HTERT RPE-1 (cell line): ENCODE results near the gene FGA.

Experiments used
- in situ Hi-C: fragments of 300-500 bp; cut with MboI; formaldehyde crosslinking; loops from 4 replicates; pipeline ENCODE4 v1.14.3; 2020; ENCODE audit warnings: low sequenced_read_pairs

The FGA gene

DNA sequence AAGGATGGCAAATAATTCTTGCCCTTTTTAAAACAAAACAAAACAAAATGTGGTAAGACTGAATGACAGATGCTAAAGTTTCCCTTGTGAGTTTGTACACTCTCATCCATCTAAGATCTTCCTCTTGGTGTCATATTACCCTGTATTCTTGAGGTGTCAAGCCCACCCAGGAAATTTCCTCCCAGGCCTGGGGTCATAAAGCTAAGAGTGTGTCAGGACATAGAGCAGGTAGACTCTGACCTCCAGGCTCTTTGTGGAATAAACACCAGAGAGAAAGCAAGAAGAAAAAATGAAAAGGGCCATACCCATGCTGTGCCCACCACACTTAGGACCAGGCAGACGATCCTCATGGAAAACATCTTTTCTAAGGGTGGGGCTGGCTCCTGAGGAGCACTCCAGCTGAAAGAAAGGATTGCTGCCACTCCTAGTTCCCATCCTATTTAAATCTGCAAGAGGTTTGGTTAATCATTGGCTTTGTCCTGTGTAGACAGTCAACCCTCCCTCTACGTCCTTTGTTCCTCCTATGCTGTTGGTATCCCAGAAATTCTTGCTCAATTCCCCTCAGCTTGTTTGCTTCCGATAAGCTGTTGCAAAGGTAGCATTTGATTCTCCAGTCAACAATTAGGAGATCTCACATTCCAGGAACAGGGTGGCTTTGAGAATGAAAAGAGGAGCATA is at the start of gene FGA:
Gene FGA, minus strand, starts transcription at position 414 of the 678 bp plus-strand sequence. Its CDS starts 55 bp downstream, at position 359.
- in situ Hi-C loops, result no loop called here

DNA sequence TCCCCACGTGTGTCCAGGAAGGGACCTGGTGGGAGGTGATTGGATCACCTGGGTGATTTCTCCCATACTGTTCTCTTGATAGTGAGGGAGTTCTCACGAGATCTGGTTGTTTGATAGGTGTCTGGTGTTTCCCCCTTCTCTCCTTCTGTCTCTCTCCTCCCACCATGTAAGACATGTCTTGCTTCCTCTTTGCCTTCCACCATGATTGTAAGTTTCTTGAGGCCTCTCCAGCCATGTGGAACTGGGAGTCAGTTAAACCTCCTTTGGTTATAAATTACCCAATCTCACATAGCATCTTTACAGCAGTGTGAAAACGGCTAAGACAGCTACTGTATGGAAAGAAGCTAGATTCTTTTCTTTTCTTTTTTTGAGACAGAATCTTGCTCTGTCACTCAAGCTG is 43.5 kb upstream of the FGA start:
- in situ Hi-C loops, result no loop called here

GRCh38 chr4:154631828-154632227 is 41.3 kb upstream of the FGA start:
- in situ Hi-C loops, result no loop called here

DNA sequence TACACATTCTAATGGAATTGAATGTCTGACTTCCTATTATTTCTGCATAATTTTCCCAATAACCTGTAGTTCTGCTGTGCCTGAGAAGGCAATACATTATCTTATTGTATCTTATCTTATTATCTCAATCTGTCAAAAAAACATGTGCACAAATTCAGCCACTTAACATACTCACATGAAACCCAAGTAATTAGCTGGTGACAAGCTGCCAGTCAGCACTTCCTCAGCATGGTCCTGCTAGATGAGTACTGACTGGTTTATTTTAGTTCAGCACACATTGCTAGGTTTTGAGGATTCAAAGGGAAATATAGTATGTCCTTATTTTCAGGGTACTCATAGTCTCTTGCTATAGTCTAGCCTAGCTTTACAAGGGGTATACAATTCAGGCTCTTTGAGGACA is 39.8 kb upstream of the FGA start:
- in situ Hi-C loops, result no loop called here

DNA sequence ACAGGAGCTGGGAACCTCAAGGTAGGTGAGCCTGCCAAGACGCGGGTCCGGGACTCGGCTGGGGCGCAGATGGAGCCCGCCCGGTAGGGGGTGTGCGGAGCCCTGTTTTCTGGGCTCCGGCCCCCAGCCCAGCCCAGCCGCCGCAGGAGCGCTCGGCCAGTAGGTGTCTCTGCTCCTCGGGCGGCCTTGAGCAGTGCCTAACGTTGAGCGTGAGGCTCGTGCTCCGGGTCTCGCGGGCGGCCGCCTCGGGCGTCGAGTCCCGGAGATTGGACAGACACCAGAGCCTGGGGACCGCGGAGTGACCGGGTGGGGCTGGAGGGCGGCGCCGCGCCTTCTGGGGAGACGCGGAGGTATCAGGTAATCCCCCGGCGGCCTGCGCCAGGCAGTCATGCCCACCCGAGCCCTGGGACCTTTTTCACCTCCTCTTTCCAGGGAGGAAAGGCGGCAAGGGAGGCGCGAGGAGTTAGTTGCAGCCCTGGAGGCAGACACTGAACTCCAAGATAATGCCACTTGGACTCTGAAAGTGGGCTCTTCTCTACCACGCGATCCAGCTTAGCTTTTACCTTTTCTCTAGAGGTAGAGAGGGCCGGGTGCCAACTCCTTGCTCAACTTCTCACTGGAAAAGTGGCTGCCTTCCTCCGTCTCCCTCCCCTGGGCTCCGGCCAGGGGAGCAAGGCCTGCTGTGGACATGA is 36.4 kb upstream of the FGA start:
- in situ Hi-C loops, result no loop called here

- in situ Hi-C loops, result no loop called here
Measured at GRCh38 chr4:154625971-154626370, 35.4 kb upstream of the FGA start.

- in situ Hi-C loops, result no loop called here
Measured at GRCh38 chr4:154623995-154624394, 33.5 kb upstream of the FGA start.

- in situ Hi-C loops, result no loop called here
Measured at GRCh38 chr4:154623436-154623835, 32.9 kb upstream of the FGA start.

DNA sequence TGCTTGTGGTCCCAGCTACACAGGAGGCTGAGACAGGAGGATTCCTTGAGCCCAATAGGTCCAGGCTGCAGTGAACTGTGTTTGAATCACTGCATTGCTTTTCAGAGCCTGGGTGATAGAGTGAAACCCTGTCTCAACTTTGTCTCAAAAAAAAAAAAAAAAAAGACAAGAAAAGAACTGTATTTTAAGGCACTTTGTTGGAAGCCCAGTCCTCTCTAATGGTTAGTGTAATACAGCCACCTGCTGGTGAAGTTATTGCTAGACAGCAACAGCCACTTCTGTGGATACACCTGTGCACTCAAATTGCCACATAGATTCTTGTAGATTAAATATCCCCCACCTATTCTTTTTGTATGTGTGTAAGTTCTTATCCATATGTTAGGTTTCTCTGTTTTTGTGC is 32.1 kb upstream of the FGA start:
- in situ Hi-C loops, result no loop called here

GRCh38 chr4:154620111-154620510 is 29.6 kb upstream of the FGA start:
- in situ Hi-C loops, result no loop called here

GRCh38 chr4:154618708-154619315 is 28.3 kb upstream of the FGA start:
- in situ Hi-C loops, result no loop called here

DNA sequence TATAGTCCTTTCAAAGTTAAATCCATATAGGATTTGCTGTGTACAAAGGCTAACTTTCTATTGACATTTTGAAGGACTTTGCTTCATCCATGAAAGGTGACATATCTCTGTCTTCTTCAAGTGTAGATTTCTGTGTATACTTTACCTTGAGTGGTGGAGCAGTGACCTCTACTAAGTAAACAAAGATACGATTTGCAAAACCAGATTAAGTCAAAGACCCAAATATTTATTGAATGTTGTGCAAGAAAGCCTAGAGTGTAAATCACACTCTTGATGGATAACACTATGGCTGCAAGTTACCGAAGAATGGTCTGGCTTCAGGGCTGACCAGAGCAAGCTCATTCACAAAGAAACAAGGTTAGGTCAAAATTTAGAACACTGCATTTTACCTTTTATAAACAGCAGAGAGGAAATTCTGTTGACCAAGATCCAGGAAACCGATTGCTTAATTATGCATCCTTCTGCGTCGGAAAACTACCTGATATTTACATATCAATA is 27.3 kb upstream of the FGA start:
- in situ Hi-C loops, result no loop called here

DNA sequence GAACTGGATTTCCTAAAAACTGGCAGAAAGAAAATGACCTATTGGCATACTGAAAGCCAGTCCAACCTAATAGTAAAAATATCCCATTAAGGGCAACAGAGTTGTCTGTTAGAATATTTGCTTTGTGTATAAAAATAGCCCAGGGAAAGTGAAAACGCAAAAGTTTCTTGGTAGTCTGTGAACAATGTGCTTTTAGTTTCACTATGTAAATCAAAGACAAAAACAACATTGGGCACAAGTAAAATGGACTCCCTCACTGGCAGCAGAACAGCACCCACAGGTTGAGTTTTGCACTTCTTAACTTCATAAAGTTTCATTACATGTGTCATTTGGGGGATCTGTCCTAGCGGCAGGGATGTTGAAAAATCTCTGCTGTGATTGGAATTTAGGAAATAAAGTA is 26.2 kb upstream of the FGA start:
- in situ Hi-C loops, result no loop called here

- in situ Hi-C loops, result no loop called here
Measured at GRCh38 chr4:154616287-154616686, 25.7 kb upstream of the FGA start.

GRCh38 chr4:154615211-154615610 is 24.7 kb upstream of the FGA start:
- in situ Hi-C loops, result no loop called here

DNA sequence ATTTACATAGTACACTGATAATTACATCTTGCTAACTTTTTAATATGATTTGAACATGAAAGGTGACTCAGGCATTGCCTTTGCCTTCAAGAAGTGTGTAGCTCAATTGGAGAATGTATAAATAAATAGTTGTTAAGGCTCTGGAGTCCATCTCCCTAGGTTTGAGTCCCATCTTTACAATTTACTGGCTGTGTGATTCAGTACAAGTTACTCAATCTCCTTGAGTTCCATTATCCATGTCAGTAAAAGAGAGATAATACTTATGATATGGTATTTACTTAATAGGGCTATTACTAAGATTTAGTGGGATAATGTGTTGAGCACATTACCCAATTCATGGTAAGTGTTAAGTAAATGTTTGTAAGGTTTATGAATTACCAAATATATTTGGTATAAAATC is 23.8 kb upstream of the FGA start:
- in situ Hi-C loops, result no loop called here

- in situ Hi-C loops, result no loop called here
Measured at GRCh38 chr4:154612472-154613414, 22.2 kb upstream of the FGA start, which contains the start of gene FGG. Gene FGG, minus strand, starts transcription at chr4:154612656. Its CDS starts 47 bp downstream, at chr4:154612609.

DNA sequence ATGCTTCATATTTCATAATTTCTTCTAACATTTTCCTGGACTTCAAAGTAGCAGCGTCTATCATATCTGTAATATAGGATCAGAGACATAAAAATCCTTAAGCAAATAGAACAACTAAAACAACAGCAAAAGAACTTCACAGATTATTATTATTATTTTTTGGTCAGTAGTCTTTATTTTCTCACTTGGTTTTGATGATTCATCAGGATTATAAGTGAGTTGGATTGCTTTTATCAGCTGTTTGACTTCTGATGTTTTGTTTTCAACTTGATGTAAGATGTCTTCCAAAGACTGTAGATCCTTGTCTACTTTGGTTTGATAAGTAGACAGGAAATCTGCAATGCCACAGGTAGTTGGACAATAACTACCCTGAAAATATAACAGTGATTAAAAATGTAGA is 21.3 kb upstream of the FGA start:
- in situ Hi-C loops, result no loop called here

DNA sequence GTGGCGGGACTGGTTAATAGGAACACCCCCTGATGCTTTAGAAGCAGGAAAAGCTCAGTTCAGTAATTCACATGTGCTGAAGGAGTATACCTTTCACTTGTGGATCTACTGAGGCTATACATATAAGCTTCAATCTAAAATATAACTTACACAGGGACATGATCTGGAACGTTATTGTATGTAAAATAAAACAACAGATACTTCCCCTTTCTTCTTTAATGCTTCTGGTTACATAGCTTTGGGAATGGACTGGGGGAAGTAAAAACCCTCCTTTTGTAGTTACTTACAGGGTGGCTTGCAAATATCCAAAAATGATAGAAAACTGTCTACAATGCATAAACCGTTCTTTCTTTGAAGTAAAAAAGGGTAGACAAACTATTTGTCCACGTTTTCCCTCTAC is 20.0 kb upstream of the FGA start:
- in situ Hi-C loops, result no loop called here

GRCh38 chr4:154609532-154609931 is 19.0 kb upstream of the FGA start:
- in situ Hi-C loops, result no loop called here
